Measurements from ENCODE around the gene DDX53. TPM values are rescaled to one million over a fixed set of nuclear protein-coding genes. Genes with fewer than 3 reads are reported as not detected.

DDX53 gene
- total RNA-seq, 2 donors from 2014 or later, result not detected

DNA sequence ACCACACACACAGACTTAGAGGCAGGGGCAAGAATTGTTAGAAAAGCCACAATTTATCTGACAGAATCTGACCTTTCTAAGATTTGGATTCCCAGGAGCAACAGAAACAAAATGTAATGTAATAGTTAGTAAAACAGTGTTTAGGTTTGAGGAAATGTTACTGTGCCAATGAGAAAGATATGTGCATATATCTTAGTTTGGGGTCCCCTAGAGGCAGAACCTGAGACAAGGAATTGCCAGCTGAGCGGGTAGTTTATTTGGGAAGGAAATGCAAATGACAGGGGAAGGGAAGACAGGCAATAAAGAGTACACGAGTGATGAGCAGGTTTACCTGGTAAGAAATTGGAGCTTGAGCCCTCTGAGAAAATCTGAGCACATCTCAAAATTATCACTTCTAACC, 31.3 kb upstream of the DDX53 start:
- WGBS, 2 experiments (ENCODE audit: insufficient coverage in 1 of 2, insufficient read length in 1 of 2), result 71% methylated on average over 2 of the region's 2 CpGs; no CpG with 5 or more reads in 1 of the 2 experiments
- Histone ChIP-seq H3K4me1 (ENCODE audit: control insufficient read depth, insufficient read depth, low read length) (no peaks in the 10 kb centered on the region), H3K36me3 (ENCODE audit: control insufficient read depth, insufficient read depth, low read length) (no peaks in the 10 kb centered on the region), H3K27ac (ENCODE audit: low read depth, low read length) (no peak overlapping the region), H3K9me3 (ENCODE audit: control insufficient read depth, low read length) (no peaks in the 10 kb centered on the region), H3K27me3 (ENCODE audit: control insufficient read depth, insufficient read depth, low read length, poor library complexity, severe bottlenecking) (no peaks in the 10 kb centered on the region), H3K4me3 (ENCODE audit: low read length) (no peak overlapping the region), H3K9ac (ENCODE audit: extremely low read depth, low read length, poor library complexity, severe bottlenecking) (no peak overlapping the region)
- no peaks in the 10 kb centered on the region for H3K9me3 Mint-ChIP-seq
- no peak for DNase-seq
- TF ChIP-seq, protein P1, sequence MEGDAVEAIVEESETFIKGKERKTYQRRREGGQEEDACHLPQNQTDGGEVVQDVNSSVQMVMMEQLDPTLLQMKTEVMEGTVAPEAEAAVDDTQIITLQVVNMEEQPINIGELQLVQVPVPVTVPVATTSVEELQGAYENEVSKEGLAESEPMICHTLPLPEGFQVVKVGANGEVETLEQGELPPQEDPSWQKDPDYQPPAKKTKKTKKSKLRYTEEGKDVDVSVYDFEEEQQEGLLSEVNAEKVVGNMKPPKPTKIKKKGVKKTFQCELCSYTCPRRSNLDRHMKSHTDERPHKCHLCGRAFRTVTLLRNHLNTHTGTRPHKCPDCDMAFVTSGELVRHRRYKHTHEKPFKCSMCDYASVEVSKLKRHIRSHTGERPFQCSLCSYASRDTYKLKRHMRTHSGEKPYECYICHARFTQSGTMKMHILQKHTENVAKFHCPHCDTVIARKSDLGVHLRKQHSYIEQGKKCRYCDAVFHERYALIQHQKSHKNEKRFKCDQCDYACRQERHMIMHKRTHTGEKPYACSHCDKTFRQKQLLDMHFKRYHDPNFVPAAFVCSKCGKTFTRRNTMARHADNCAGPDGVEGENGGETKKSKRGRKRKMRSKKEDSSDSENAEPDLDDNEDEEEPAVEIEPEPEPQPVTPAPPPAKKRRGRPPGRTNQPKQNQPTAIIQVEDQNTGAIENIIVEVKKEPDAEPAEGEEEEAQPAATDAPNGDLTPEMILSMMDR (conservative IDR thresholded peaks at IDR 0.05), result peak; percentile 56
- H3K27me3 Mint-ChIP-seq (ENCODE audit: insufficient read depth), result no peaks in the 10 kb centered on the region
- no peaks in the 10 kb centered on the region for H3K4me1 Mint-ChIP-seq
- no peak overlapping the region for H3K27ac Mint-ChIP-seq
- no peaks in the 10 kb centered on the region for H3K36me3 Mint-ChIP-seq (ENCODE audit: low read depth)
- H3K4me3 Mint-ChIP-seq, result no peak overlapping the region

DNA sequence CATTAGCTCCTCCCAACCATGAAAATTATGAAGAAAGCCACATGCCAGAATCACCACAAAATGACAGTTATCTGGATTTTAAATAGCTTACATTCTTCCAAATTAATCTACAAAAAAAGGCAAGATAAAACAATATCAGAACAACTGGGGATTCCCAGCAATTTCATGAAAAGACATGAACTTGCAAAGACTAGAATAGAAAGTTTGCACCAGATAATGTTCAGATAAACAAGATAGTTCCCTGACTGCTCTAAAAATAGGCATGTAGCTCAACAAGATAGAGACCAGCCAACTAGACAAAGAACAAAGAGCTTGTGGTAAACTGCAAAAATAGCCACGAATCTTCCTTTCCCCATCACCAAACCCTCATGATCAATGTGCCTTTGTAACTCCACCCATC, 30.3 kb upstream of the DDX53 start:
- WGBS, 2 experiments (ENCODE audit: insufficient coverage in 1 of 2, insufficient read length in 1 of 2), result 73% methylated on average over 1 of the region's 1 CpG; no CpG with 5 or more reads in 1 of the 2 experiments

DNA sequence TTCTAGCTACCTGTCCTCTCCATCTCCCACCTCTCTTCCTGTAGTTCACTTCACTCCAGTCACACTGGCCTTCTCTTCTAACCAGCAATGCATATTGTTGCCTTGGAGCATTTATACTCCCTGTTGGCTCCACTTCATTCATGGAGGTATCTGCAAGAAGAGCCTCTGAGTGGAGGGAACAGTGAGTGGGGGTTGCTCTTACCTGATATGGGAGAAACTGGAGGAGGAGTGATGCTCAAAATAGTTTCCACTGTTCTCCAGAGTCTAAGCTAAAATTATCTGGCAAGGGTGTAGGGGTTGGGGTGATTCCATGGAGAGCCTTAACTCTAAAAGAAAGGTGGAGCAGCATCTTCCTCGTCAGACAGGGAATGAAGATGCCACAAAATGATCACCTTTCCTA, 28.9 kb upstream of the DDX53 start:
- H3K27me3 Mint-ChIP-seq (ENCODE audit: insufficient read depth), result no peaks in the 10 kb centered on the region
- Histone ChIP-seq H3K4me1 (ENCODE audit: control insufficient read depth, insufficient read depth, low read length) (no peaks in the 10 kb centered on the region), H3K9ac (ENCODE audit: extremely low read depth, low read length, poor library complexity, severe bottlenecking) (no peak overlapping the region), H3K27me3 (ENCODE audit: control insufficient read depth, insufficient read depth, low read length, poor library complexity, severe bottlenecking) (no peaks in the 10 kb centered on the region), H3K36me3 (ENCODE audit: control insufficient read depth, insufficient read depth, low read length) (no peaks in the 10 kb centered on the region), H3K4me3 (ENCODE audit: low read length) (no peak overlapping the region), H3K27ac (ENCODE audit: low read depth, low read length) (no peak overlapping the region), H3K9me3 (ENCODE audit: control insufficient read depth, low read length) (no peaks in the 10 kb centered on the region)
- no peak overlapping the region for H3K27ac Mint-ChIP-seq
- no peaks in the 10 kb centered on the region for H3K4me1 Mint-ChIP-seq
- 100% methylated on average over 1 of the region's 1 CpG; no CpG with 5 or more reads in 1 of the 2 experiments for WGBS, 2 experiments (ENCODE audit: insufficient coverage in 1 of 2, insufficient read length in 1 of 2)
- H3K9me3 Mint-ChIP-seq, result no peaks in the 10 kb centered on the region
- H3K36me3 Mint-ChIP-seq (ENCODE audit: low read depth), result no peaks in the 10 kb centered on the region
- DNase-seq, result no peak
- H3K4me3 Mint-ChIP-seq, result no peak overlapping the region
- TF ChIP-seq, protein P1 (conservative IDR thresholded peaks at IDR 0.05), result no peak

More for the DNA sequence above, 30.3 kb upstream of the DDX53 start:
- H3K4me3 Mint-ChIP-seq, result no peak overlapping the region
- no peak overlapping the region for H3K27ac Mint-ChIP-seq
- DNase-seq, result no peak
- H3K27ac ChIP-seq (ENCODE audit: low read depth, low read length), result no peak overlapping the region
- no peak overlapping the region for H3K9ac ChIP-seq (ENCODE audit: extremely low read depth, low read length, poor library complexity, severe bottlenecking)
- no peaks in the 10 kb centered on the region for H3K4me1 Mint-ChIP-seq
- no peaks in the 10 kb centered on the region for H3K27me3 ChIP-seq (ENCODE audit: control insufficient read depth, insufficient read depth, low read length, poor library complexity, severe bottlenecking)
- H3K36me3 ChIP-seq (ENCODE audit: control insufficient read depth, insufficient read depth, low read length), result no peaks in the 10 kb centered on the region
- TF ChIP-seq, protein P1 (conservative IDR thresholded peaks at IDR 0.05), result no peak
- H3K27me3 Mint-ChIP-seq (ENCODE audit: insufficient read depth), result no peaks in the 10 kb centered on the region
- no peaks in the 10 kb centered on the region for H3K36me3 Mint-ChIP-seq (ENCODE audit: low read depth)
- H3K9me3 ChIP-seq (ENCODE audit: control insufficient read depth, low read length), result no peaks in the 10 kb centered on the region
- no peaks in the 10 kb centered on the region for H3K9me3 Mint-ChIP-seq
- no peaks in the 10 kb centered on the region for H3K4me1 ChIP-seq (ENCODE audit: control insufficient read depth, insufficient read depth, low read length)
- no peak overlapping the region for H3K4me3 ChIP-seq (ENCODE audit: low read length)

Data from endodermal cell (in vitro differentiated cells).